ENCODE data around the gene GLIS1.

GLIS1 gene

DNA sequence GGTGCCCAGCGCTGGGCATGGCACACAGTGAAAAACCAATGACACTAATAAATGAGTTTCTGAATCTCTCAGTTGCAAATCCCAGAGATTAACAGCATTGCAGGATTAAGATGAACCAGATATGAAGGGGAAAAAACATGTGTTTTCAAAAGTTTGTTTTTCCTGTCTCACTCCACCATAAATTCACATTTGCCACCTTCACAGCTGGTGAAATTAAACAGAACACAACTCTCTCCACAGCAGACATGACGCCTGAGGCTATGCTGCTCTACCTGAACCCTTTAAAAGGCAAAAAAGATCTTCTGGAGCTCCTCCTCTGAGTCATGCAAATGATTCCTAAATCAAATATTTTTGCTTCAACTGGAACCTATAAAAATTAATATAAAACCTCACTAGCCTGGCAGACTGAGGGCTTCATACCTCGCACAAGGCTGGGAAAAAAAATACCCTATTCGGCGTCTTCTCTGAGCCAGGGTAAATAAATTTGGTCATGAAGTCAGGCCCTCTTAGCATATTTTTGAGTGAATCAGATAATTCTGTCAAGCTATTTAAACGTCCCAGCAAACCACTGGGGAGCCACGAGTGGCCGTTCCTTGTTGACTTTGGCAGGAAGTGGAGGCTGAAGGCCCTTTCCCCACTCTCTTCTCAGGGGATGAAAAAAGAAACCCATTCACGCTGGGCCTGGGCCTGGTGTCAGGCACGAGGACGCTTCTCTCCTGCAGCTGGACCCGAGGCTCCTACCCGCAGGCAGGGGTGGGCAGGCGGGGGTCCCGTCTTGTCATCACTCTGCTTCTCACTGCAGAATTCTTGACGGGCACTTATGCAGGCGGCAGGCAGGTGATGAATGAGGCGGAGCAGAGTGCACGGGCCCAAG is 226.8 kb downstream of the GLIS1 start:
- no peak overlapping the region for H3K4me3 ChIP-seq (ENCODE audit: low read length)
- H3K9me3 ChIP-seq (ENCODE audit: control insufficient read depth, low read depth, low read length): no peaks in the 10 kb centered on the region
- no peak overlapping the region for H3K27ac ChIP-seq (ENCODE audit: low read length)
- no peaks in the 10 kb centered on the region for H3K4me1 ChIP-seq (ENCODE audit: control insufficient read depth, low read depth, low read length)
- H3K27me3 ChIP-seq (ENCODE audit: control insufficient read depth, insufficient read depth, low read length): no peaks in the 10 kb centered on the region
- no peak overlapping the region for H3K9ac ChIP-seq (ENCODE audit: low read length)
- H3K36me3 ChIP-seq (ENCODE audit: control insufficient read depth, low read depth, low read length): no peaks in the 10 kb centered on the region

DNA sequence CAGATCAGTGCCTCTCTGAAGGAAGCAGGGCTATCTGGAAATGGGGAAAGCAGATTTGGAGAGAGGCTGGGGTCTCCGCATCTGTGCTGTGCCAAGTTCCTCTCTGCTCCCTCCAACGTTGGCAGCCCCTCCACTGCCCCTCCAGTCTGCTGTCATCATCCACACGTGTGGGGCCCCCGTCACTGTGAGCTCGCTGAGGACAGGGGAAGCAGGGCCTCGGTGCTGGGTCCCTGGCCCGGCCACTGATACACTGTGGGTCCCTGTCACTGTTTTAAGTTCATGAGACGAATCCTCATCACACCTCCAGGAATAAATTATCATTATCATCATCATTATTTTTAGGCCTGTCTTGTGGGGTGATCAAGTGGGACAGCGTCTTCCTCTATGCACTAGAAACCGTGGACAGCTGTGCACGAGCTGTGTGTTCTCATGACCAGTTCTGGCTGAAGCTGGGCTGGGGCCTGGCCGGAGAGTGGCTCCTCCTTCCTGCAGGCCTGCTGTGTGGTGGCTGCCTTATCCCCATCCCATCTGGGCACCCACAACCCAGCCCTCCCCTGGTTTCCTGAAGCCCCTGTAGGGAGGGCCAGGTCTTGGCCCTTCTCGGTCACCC is 227.5 kb downstream of the GLIS1 start:
- Histone ChIP-seq H3K27me3 (ENCODE audit: control insufficient read depth, insufficient read depth, low read length) (no peaks in the 10 kb centered on the region), H3K36me3 (ENCODE audit: control insufficient read depth, low read depth, low read length) (no peaks in the 10 kb centered on the region), H3K4me1 (ENCODE audit: control insufficient read depth, low read depth, low read length) (no peaks in the 10 kb centered on the region), H3K9ac (ENCODE audit: low read length) (no peak overlapping the region), H3K9me3 (ENCODE audit: control insufficient read depth, low read depth, low read length) (no peaks in the 10 kb centered on the region), H3K4me3 (ENCODE audit: low read length) (no peak overlapping the region), H3K27ac (ENCODE audit: low read length) (no peak overlapping the region)

GRCh38 chr1:53510215-53510614 is 228.7 kb downstream of the GLIS1 start:
- H3K4me1 ChIP-seq (ENCODE audit: control insufficient read depth, low read depth, low read length): no peaks in the 10 kb centered on the region
- H3K9ac ChIP-seq (ENCODE audit: low read length): no peak overlapping the region
- H3K27ac ChIP-seq (ENCODE audit: low read length): no peak overlapping the region

GRCh38 chr1:53509775-53510174 is 229.2 kb downstream of the GLIS1 start:
- no peak overlapping the region for H3K27ac ChIP-seq (ENCODE audit: low read length)
- H3K9ac ChIP-seq (ENCODE audit: low read length): no peak overlapping the region
- no peaks in the 10 kb centered on the region for H3K4me1 ChIP-seq (ENCODE audit: control insufficient read depth, low read depth, low read length)
- H3K27me3 ChIP-seq (ENCODE audit: control insufficient read depth, insufficient read depth, low read length): no peaks in the 10 kb centered on the region
- no peak overlapping the region for H3K4me3 ChIP-seq (ENCODE audit: low read length)
- H3K9me3 ChIP-seq (ENCODE audit: control insufficient read depth, low read depth, low read length): no peaks in the 10 kb centered on the region
- H3K36me3 ChIP-seq (ENCODE audit: control insufficient read depth, low read depth, low read length): no peaks in the 10 kb centered on the region

More at GRCh38 chr1:53510215-53510614, 228.7 kb downstream of the GLIS1 start:
- Histone ChIP-seq H3K36me3 (ENCODE audit: control insufficient read depth, low read depth, low read length) (no peaks in the 10 kb centered on the region), H3K27me3 (ENCODE audit: control insufficient read depth, insufficient read depth, low read length) (no peaks in the 10 kb centered on the region), H3K4me3 (ENCODE audit: low read length) (no peak overlapping the region), H3K9me3 (ENCODE audit: control insufficient read depth, low read depth, low read length) (no peaks in the 10 kb centered on the region)

DNA sequence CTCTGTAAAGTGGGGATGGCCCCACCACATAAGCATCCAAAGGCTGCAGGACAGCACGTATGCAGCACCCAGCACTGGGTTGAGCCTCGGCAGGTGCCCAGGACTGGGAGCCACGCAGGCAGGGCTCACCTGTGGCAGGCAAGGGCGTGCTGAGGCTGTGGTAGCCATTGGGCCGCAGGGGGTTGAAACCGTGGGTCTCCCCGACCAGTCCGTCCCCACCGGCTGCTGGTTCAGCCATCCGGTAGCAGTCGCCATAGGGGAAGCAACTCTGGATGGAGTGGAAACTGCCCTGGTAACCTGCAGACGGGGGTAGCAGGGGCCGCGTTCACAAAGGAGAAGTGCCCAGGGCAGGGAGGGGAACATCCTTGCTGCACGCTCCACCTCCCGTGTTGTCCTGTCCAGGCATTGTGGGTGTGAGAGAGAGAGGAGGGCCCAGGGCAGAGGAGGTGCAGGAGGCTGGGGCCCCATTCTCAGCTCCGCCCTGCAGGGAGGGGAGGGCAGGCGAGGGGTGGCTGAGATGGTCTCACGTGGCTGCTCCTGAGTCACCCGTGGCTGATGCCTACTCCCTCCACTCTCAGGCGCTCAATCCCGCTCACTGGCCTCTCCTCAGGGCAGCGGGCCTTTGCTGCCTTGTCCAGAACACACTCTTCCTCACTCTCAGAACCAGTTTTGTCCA is 229.8 kb downstream of the GLIS1 start:
- Histone ChIP-seq H3K27ac (ENCODE audit: low read length) (no peak overlapping the region), H3K36me3 (ENCODE audit: control insufficient read depth, low read depth, low read length) (no peaks in the 10 kb centered on the region), H3K9me3 (ENCODE audit: control insufficient read depth, low read depth, low read length) (no peaks in the 10 kb centered on the region), H3K4me1 (ENCODE audit: control insufficient read depth, low read depth, low read length) (peaks cover under 1% of the 10 kb centered on the region), H3K4me3 (ENCODE audit: low read length) (no peak overlapping the region), H3K9ac (ENCODE audit: low read length) (no peak overlapping the region), H3K27me3 (ENCODE audit: control insufficient read depth, insufficient read depth, low read length) (no peaks in the 10 kb centered on the region)

DNA sequence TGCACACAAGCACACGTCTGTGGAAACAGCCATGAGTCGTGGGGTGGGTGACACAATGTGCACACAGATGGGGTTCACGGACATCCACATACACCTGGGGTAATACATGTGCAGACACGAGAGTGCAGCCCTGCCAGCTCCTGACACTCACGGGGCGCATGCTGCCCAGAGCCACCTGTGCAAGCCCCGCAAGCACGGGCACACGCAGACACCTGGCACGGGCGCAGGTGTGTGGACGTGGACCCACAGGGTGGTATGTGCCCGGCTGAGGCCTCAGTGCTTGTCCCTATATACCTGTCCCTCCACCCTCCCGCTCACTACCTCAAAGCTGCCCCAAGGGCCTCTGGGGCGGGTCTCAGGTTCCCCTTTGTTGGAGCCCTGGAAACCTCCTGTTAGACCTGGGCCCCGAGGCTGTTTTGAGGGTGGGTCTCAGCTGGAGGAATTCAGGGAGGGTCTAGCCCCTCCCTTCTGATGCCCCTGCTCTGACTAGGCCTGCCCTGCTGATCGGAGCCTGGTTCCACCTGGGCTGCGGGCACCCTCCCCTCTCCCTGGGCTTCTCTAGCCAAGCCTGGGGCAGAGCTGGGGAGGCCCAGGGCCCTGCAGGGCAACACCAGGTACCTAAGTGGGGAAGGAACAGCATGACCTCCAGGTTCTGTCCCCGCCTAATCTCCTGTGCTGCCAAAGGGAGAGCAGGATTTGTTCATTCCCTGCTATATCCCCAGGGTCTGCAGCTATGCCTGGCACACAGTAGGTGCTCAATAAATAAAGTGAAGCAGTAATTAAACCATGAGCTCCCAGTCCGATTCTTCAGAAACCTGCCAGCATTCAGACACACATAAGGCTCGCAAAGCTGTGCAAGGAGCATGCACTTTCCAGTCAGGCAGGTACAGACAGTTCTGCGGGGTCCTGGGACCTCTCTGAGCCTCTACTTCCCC is 230.6 kb downstream of the GLIS1 start:
- H3K9me3 ChIP-seq (ENCODE audit: control insufficient read depth, low read depth, low read length): no peaks in the 10 kb centered on the region
- H3K36me3 ChIP-seq (ENCODE audit: control insufficient read depth, low read depth, low read length): no peaks in the 10 kb centered on the region
- H3K4me3 ChIP-seq (ENCODE audit: low read length): no peak overlapping the region
- no peaks in the 10 kb centered on the region for H3K27me3 ChIP-seq (ENCODE audit: control insufficient read depth, insufficient read depth, low read length)
- peaks cover 8% of the 10 kb centered on the region for H3K4me1 ChIP-seq (ENCODE audit: control insufficient read depth, low read depth, low read length)
- H3K9ac ChIP-seq (ENCODE audit: low read length): no peak overlapping the region
- H3K27ac ChIP-seq (ENCODE audit: low read length): no peak overlapping the region

GRCh38 chr1:53507116-53507820 is 231.7 kb downstream of the GLIS1 start:
- Histone ChIP-seq H3K9ac (ENCODE audit: low read length) (no peak overlapping the region), H3K27me3 (ENCODE audit: control insufficient read depth, insufficient read depth, low read length) (no peaks in the 10 kb centered on the region), H3K36me3 (ENCODE audit: control insufficient read depth, low read depth, low read length) (no peaks in the 10 kb centered on the region), H3K27ac (ENCODE audit: low read length) (no peak overlapping the region), H3K9me3 (ENCODE audit: control insufficient read depth, low read depth, low read length) (no peaks in the 10 kb centered on the region), H3K4me1 (ENCODE audit: control insufficient read depth, low read depth, low read length) (peaks cover 13% of the 10 kb centered on the region), H3K4me3 (ENCODE audit: low read length) (no peak overlapping the region)

- Histone ChIP-seq H3K9ac (ENCODE audit: low read length) (no peak overlapping the region), H3K9me3 (ENCODE audit: control insufficient read depth, low read depth, low read length) (no peaks in the 10 kb centered on the region), H3K36me3 (ENCODE audit: control insufficient read depth, low read depth, low read length) (no peaks in the 10 kb centered on the region), H3K4me3 (ENCODE audit: low read length) (no peak overlapping the region), H3K4me1 (ENCODE audit: control insufficient read depth, low read depth, low read length) (peaks cover 13% of the 10 kb centered on the region), H3K27me3 (ENCODE audit: control insufficient read depth, insufficient read depth, low read length) (no peaks in the 10 kb centered on the region), H3K27ac (ENCODE audit: low read length) (no peak overlapping the region)
Measured at GRCh38 chr1:53506355-53507050, 232.5 kb downstream of the GLIS1 start.

DNA sequence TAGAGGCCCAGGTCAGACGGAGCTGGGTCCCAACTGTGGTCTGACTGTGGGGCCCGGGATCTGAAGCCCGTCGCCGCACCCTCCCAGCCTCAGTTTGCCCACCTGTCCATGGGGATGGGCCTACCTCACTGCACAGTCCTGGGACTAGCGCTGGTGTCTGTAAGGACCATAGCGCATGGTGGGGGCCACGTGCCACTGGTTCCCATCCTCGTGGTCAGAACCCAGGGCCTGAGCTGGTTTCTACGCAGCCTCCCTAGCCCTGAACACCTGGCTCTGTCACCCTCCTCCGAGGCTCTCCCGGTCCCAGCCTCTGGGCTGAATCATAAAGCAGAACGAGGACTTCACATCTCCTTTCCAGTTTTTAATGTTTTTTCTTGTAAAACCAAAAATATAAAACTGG is 233.1 kb downstream of the GLIS1 start:
- H3K9me3 ChIP-seq (ENCODE audit: control insufficient read depth, low read depth, low read length): no peaks in the 10 kb centered on the region
- no peaks in the 10 kb centered on the region for H3K27me3 ChIP-seq (ENCODE audit: control insufficient read depth, insufficient read depth, low read length)
- no peak overlapping the region for H3K9ac ChIP-seq (ENCODE audit: low read length)
- H3K4me1 ChIP-seq (ENCODE audit: control insufficient read depth, low read depth, low read length): peaks cover 13% of the 10 kb centered on the region
- H3K27ac ChIP-seq (ENCODE audit: low read length): no peak overlapping the region
- H3K4me3 ChIP-seq (ENCODE audit: low read length): no peak overlapping the region
- no peaks in the 10 kb centered on the region for H3K36me3 ChIP-seq (ENCODE audit: control insufficient read depth, low read depth, low read length)

DNA sequence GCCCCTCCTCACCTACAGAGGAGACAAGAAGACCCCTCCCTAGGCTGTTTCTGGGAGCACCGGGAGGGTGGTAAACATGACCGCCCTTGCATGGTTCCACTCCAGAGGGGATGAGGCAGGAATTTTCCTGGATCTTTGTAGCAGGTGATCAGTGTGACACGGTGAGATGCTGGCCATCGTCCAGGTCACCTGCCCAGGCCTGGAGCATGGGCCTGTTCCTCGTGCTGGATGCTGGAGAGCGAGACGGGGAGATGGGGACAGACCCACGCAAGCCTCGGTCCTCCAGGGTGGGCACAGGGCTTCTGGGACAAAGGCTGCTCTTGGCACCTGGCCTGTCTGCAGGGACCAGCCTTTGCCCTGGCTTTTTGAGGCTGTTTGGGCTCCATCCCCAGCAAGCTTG is 233.6 kb downstream of the GLIS1 start:
- H3K9ac ChIP-seq (ENCODE audit: low read length): no peak overlapping the region
- H3K4me1 ChIP-seq (ENCODE audit: control insufficient read depth, low read depth, low read length): peaks cover 13% of the 10 kb centered on the region
- no peaks in the 10 kb centered on the region for H3K27me3 ChIP-seq (ENCODE audit: control insufficient read depth, insufficient read depth, low read length)
- no peaks in the 10 kb centered on the region for H3K36me3 ChIP-seq (ENCODE audit: control insufficient read depth, low read depth, low read length)
- no peak overlapping the region for H3K4me3 ChIP-seq (ENCODE audit: low read length)
- H3K9me3 ChIP-seq (ENCODE audit: control insufficient read depth, low read depth, low read length): no peaks in the 10 kb centered on the region
- H3K27ac ChIP-seq (ENCODE audit: low read length): no peak overlapping the region

Data from iPS-18a (cell line).